ENCODE data around the gene MYH13. TPM values are rescaled to one million over a fixed set of nuclear protein-coding genes. Genes with fewer than 3 reads are reported as not detected.

MYH13 gene
- total RNA-seq, 1 donor from 2014 or later, result 0.52 TPM

GRCh38 chr17:10266296-10266876, 106.4 kb downstream of the MYH13 start:
- Histone ChIP-seq H3K9me3 (ENCODE audit: control insufficient read depth in 3 of 3, low read length in 3 of 3) (no peaks in the 10 kb centered on the region), H3K27ac (ENCODE audit: low read depth, low read length) (peak overlapping the region; percentile 16), H3K4me1 (ENCODE audit: control insufficient read depth in 3 of 3, insufficient read depth in 3 of 3, low read length in 3 of 3) (peaks cover 0 to 3% (median 0%) of the 10 kb centered on the region in 3 donors), H3K27me3 (ENCODE audit: control insufficient read depth in 3 of 3, insufficient read depth in 3 of 3, low read length in 3 of 3) (no peaks in the 10 kb centered on the region), H3K36me3 (ENCODE audit: control insufficient read depth in 3 of 3, insufficient read depth in 3 of 3, low read length in 3 of 3) (no peaks in the 10 kb centered on the region), H3K4me3 (ENCODE audit: low read length in 3 of 3) (no peak overlapping the region), H3K9ac (ENCODE audit: low read depth in 1 of 3, low read length in 3 of 3) (no peak overlapping the region)

GRCh38 chr17:10265100-10265810, 107.6 kb downstream of the MYH13 start:
- peak overlapping the region; percentile 16 for H3K27ac ChIP-seq (ENCODE audit: low read depth, low read length)

GRCh38 chr17:10264051-10264450, 108.8 kb downstream of the MYH13 start:
- Histone ChIP-seq H3K4me3 (ENCODE audit: low read length in 3 of 3) (no peak overlapping the region), H3K27me3 (ENCODE audit: control insufficient read depth in 3 of 3, insufficient read depth in 3 of 3, low read length in 3 of 3) (no peaks in the 10 kb centered on the region)

More at GRCh38 chr17:10265100-10265810, 107.6 kb downstream of the MYH13 start:
- Histone ChIP-seq H3K9me3 (ENCODE audit: control insufficient read depth in 3 of 3, low read length in 3 of 3) (no peaks in the 10 kb centered on the region), H3K9ac (ENCODE audit: low read depth in 1 of 3, low read length in 3 of 3) (no peak overlapping the region), H3K36me3 (ENCODE audit: control insufficient read depth in 3 of 3, insufficient read depth in 3 of 3, low read length in 3 of 3) (no peaks in the 10 kb centered on the region), H3K27me3 (ENCODE audit: control insufficient read depth in 3 of 3, insufficient read depth in 3 of 3, low read length in 3 of 3) (no peaks in the 10 kb centered on the region), H3K4me3 (ENCODE audit: low read length in 3 of 3) (no peak overlapping the region), H3K4me1 (ENCODE audit: control insufficient read depth in 3 of 3, insufficient read depth in 3 of 3, low read length in 3 of 3) (peaks cover 0 to 3% (median 0%) of the 10 kb centered on the region in 3 donors)

GRCh38 chr17:10262451-10262850, 110.4 kb downstream of the MYH13 start:
- Histone ChIP-seq H3K27ac (ENCODE audit: low read depth, low read length) (no peak overlapping the region), H3K9me3 (ENCODE audit: control insufficient read depth in 3 of 3, low read length in 3 of 3) (no peaks in the 10 kb centered on the region), H3K27me3 (ENCODE audit: control insufficient read depth in 3 of 3, insufficient read depth in 3 of 3, low read length in 3 of 3) (no peaks in the 10 kb centered on the region), H3K9ac (ENCODE audit: low read depth in 1 of 3, low read length in 3 of 3) (no peak overlapping the region), H3K4me3 (ENCODE audit: low read length in 3 of 3) (no peak overlapping the region), H3K36me3 (ENCODE audit: control insufficient read depth in 3 of 3, insufficient read depth in 3 of 3, low read length in 3 of 3) (no peaks in the 10 kb centered on the region), H3K4me1 (ENCODE audit: control insufficient read depth in 3 of 3, insufficient read depth in 3 of 3, low read length in 3 of 3) (no peaks in the 10 kb centered on the region)

More at GRCh38 chr17:10264051-10264450, 108.8 kb downstream of the MYH13 start:
- Histone ChIP-seq H3K36me3 (ENCODE audit: control insufficient read depth in 3 of 3, insufficient read depth in 3 of 3, low read length in 3 of 3) (no peaks in the 10 kb centered on the region), H3K9ac (ENCODE audit: low read depth in 1 of 3, low read length in 3 of 3) (no peak overlapping the region), H3K9me3 (ENCODE audit: control insufficient read depth in 3 of 3, low read length in 3 of 3) (no peaks in the 10 kb centered on the region), H3K4me1 (ENCODE audit: control insufficient read depth in 3 of 3, insufficient read depth in 3 of 3, low read length in 3 of 3) (peaks cover 0 to 3% (median 0%) of the 10 kb centered on the region in 3 donors), H3K27ac (ENCODE audit: low read depth, low read length) (no peak overlapping the region)

- H3K27ac ChIP-seq (ENCODE audit: low read depth, low read length), result no peak overlapping the region
- H3K9me3 ChIP-seq (ENCODE audit: control insufficient read depth in 3 of 3, low read length in 3 of 3), result no peaks in the 10 kb centered on the region
- no peaks in the 10 kb centered on the region for H3K36me3 ChIP-seq (ENCODE audit: control insufficient read depth in 3 of 3, insufficient read depth in 3 of 3, low read length in 3 of 3)
- no peak overlapping the region for H3K4me3 ChIP-seq (ENCODE audit: low read length in 3 of 3)
- H3K9ac ChIP-seq (ENCODE audit: low read depth in 1 of 3, low read length in 3 of 3), result no peak overlapping the region
- no peaks in the 10 kb centered on the region for H3K4me1 ChIP-seq (ENCODE audit: control insufficient read depth in 3 of 3, insufficient read depth in 3 of 3, low read length in 3 of 3)
- H3K27me3 ChIP-seq (ENCODE audit: control insufficient read depth in 3 of 3, insufficient read depth in 3 of 3, low read length in 3 of 3), result no peaks in the 10 kb centered on the region
Observed at GRCh38 chr17:10261098-10261497, 111.7 kb downstream of the MYH13 start.

GRCh38 chr17:10251212-10251948, 121.4 kb downstream of the MYH13 start:
- Histone ChIP-seq H3K9me3 (ENCODE audit: control insufficient read depth in 3 of 3, low read length in 3 of 3) (no peaks in the 10 kb centered on the region), H3K4me3 (ENCODE audit: low read length in 3 of 3) (no peak overlapping the region), H3K27me3 (ENCODE audit: control insufficient read depth in 3 of 3, insufficient read depth in 3 of 3, low read length in 3 of 3) (no peaks in the 10 kb centered on the region), H3K4me1 (ENCODE audit: control insufficient read depth in 3 of 3, insufficient read depth in 3 of 3, low read length in 3 of 3) (no peaks in the 10 kb centered on the region), H3K27ac (ENCODE audit: low read depth, low read length) (no peak overlapping the region), H3K36me3 (ENCODE audit: control insufficient read depth in 3 of 3, insufficient read depth in 3 of 3, low read length in 3 of 3) (no peaks in the 10 kb centered on the region), H3K9ac (ENCODE audit: low read depth in 1 of 3, low read length in 3 of 3) (no peak overlapping the region)

Other genes with a start within 250 kb of the MYH13 start
- gene GAS7, start 174.4 kb downstream of the MYH13 start, total RNA-seq, result 58.5 TPM
- 3,493 TPM for gene MYH8, start 48.9 kb upstream of the MYH13 start, total RNA-seq
- gene MYH4, start 96.6 kb upstream of the MYH13 start, total RNA-seq, result under 0.01 TPM
- 12.0 TPM for gene MYH1, start 145.5 kb upstream of the MYH13 start, total RNA-seq
- gene MYH2, start 176.7 kb upstream of the MYH13 start, total RNA-seq, result 43.8 TPM

Data from skeletal muscle tissue (tissue), 4 donors.